ENCODE data around the gene PAPOLG.

GRCh38 chr2:60717691-60718090, 38.4 kb upstream of the PAPOLG start:
- TF ChIP-seq EZH2 (IDR thresholded peaks at IDR 0.05; ENCODE audit: low read length): no peak
- TF ChIP-seq, protein P1, sequence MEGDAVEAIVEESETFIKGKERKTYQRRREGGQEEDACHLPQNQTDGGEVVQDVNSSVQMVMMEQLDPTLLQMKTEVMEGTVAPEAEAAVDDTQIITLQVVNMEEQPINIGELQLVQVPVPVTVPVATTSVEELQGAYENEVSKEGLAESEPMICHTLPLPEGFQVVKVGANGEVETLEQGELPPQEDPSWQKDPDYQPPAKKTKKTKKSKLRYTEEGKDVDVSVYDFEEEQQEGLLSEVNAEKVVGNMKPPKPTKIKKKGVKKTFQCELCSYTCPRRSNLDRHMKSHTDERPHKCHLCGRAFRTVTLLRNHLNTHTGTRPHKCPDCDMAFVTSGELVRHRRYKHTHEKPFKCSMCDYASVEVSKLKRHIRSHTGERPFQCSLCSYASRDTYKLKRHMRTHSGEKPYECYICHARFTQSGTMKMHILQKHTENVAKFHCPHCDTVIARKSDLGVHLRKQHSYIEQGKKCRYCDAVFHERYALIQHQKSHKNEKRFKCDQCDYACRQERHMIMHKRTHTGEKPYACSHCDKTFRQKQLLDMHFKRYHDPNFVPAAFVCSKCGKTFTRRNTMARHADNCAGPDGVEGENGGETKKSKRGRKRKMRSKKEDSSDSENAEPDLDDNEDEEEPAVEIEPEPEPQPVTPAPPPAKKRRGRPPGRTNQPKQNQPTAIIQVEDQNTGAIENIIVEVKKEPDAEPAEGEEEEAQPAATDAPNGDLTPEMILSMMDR (optimal IDR thresholded peaks at IDR 0.05 in 1 of 3, IDR thresholded peaks at IDR 0.05 in 1 of 3, conservative IDR thresholded peaks at IDR 0.05 in 1 of 3; ENCODE audit: extremely low read depth in 1 of 3, insufficient read depth in 2 of 3, low read length in 3 of 3): no peak

Data from keratinocyte (primary cell).